Measurements from ENCODE around the gene CCDC34. TPM values are rescaled to one million over a fixed set of nuclear protein-coding genes. Genes with fewer than 3 reads are reported as not detected.

Gene CCDC34
- total RNA-seq, 1 donor from 2014 or later, result 4.3 TPM

- H3K4me1 Mint-ChIP-seq (ENCODE audit: low read depth), result peaks cover 24% of the 10 kb centered on the region
- no peak overlapping the region for H3K27ac Mint-ChIP-seq (ENCODE audit: unreplicated experiment)
- H3K9me3 Mint-ChIP-seq (ENCODE audit: low read depth), result no peaks in the 10 kb centered on the region
- H3K27me3 Mint-ChIP-seq (ENCODE audit: low read depth), result no peaks in the 10 kb centered on the region
- no peaks in the 10 kb centered on the region for H3K36me3 Mint-ChIP-seq (ENCODE audit: low read depth)
- TF ChIP-seq CTCF (IDR thresholded peaks at IDR 0.05), result no peak
- no peak for DNase-seq (ENCODE audit: low spot score)
- H3K4me3 Mint-ChIP-seq (ENCODE audit: unreplicated experiment), result no peak overlapping the region
Observed at GRCh38 chr11:27355575-27356104, 7.4 kb downstream of the CCDC34 start.

DNA sequence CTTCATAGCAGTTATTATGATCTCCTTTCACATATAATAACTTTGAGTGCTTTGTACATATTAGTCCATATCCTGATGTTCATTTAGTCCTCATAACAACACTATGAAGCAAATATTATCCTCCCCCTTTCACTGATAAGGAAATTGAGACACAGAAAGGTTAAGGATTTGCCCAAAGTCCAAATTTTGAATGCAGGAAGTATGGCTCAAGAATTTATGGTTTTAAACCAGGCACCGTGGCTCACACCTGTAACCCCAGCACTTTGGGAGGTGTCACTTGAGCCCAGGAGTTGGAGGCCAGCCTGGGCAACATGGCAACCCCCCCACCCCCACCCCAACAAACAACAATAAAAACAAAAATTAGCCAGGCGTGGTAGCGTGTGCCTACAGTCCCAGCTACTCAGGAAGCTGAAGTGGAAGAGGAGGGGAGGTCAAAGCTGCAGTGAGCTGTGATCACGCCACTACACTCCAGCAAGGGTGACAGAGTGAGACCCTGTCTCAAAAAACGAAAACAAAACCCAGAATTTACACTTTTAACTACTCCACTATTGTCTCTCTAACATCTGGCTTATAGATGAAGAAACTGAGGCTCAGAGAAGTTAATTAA is 8.6 kb downstream of the CCDC34 start:
- H3K27me3 Mint-ChIP-seq (ENCODE audit: low read depth), result no peaks in the 10 kb centered on the region
- peaks cover 35% of the 10 kb centered on the region for H3K4me1 Mint-ChIP-seq (ENCODE audit: low read depth)
- no peak for TF ChIP-seq CTCF (IDR thresholded peaks at IDR 0.05)
- H3K36me3 Mint-ChIP-seq (ENCODE audit: low read depth), result peaks cover 2% of the 10 kb centered on the region
- no peak for DNase-seq (ENCODE audit: low spot score)
- H3K27ac Mint-ChIP-seq (ENCODE audit: unreplicated experiment), result no peak overlapping the region
- no peaks in the 10 kb centered on the region for H3K9me3 Mint-ChIP-seq (ENCODE audit: low read depth)
- no peak overlapping the region for H3K4me3 Mint-ChIP-seq (ENCODE audit: unreplicated experiment)

DNA sequence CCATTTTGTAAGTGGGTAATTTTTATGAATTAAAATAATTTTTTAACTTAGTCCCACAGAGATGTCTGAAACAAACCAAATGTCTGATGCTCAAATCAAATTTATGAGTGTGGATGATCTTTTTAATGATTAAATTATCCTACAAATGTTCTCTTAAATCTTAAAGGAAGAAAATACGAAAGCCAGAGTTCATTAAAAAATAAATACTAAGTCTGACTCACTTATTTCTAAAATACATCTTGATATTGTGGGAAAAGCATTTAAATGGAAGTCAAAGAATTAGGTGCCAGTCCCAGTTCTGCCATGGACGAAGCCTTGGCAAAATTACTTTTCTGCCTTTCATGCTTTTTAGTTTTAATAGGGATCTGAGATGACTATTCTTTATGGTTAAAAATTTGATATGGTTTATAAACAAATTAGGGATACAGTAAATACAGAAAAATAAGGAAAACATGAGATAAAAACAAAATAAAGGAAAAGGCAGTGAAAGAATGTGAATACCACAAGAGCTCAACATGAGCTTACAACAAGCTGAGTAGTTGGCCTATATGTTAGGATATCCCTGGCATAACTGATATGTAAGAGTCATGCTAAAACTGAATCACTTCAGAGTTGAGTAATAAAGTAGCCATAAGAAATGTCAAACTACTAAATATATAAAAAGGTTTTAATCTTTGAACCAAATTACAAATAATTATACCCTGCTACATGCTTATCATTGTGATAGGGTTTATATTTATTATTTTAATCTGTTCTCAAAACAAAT is 9.2 kb downstream of the CCDC34 start:
- Mint-ChIP-seq H3K4me1 (ENCODE audit: low read depth) (peaks cover 38% of the 10 kb centered on the region), H3K27ac (ENCODE audit: unreplicated experiment) (peak overlapping the region; percentile 81), H3K36me3 (ENCODE audit: low read depth) (peaks cover 2% of the 10 kb centered on the region), H3K9me3 (ENCODE audit: low read depth) (no peaks in the 10 kb centered on the region), H3K4me3 (ENCODE audit: unreplicated experiment) (no peak overlapping the region), H3K27me3 (ENCODE audit: low read depth) (no peaks in the 10 kb centered on the region)
- no peak for DNase-seq (ENCODE audit: low spot score)
- no peak for TF ChIP-seq CTCF (IDR thresholded peaks at IDR 0.05)

DNA sequence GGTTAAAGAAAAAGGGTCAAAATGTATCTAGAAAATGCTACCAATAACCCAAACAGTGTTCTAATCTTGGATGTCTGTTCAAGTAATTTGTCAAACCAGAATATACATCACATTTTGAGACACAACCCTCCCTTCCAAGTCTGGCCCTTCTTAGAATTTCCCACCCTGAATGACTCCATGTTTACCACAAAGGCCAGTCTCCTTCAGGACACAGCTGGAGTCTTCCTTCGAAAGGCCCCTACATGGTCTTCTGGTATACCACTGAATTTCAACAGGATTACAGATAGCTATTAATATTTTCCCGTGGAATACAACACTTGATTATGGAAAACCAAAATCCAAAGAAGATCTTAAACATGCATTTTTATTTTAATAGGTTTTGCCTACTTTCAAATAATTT is 10.2 kb downstream of the CCDC34 start:
- Mint-ChIP-seq H3K27me3 (ENCODE audit: low read depth) (no peaks in the 10 kb centered on the region), H3K27ac (ENCODE audit: unreplicated experiment) (peak overlapping the region; percentile 0), H3K4me1 (ENCODE audit: low read depth) (peaks cover 47% of the 10 kb centered on the region), H3K36me3 (ENCODE audit: low read depth) (peaks cover 2% of the 10 kb centered on the region), H3K9me3 (ENCODE audit: low read depth) (no peaks in the 10 kb centered on the region), H3K4me3 (ENCODE audit: unreplicated experiment) (no peak overlapping the region)
- no peak for TF ChIP-seq CTCF (IDR thresholded peaks at IDR 0.05)
- DNase-seq (ENCODE audit: low spot score), result no peak

DNA sequence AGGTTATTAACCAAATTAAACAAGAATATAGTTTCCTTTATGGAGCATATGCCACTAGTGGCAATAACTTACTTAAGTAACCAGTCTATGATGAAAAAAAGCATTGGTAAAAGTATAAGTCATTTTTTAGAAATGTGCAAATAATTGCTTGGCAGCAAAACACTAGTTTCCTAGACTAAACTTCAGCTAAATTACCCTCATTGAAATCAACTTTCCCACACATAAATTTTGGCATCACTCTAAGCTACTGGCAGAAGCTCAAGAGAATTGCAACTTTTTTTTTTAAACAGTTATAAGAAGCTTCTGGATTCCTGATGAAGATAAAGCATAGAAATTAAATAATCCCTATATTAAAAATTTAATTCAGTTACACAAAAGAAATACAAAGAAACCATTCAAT is 12.5 kb downstream of the CCDC34 start:
- Mint-ChIP-seq H3K4me1 (ENCODE audit: low read depth) (peaks cover 54% of the 10 kb centered on the region), H3K27me3 (ENCODE audit: low read depth) (no peaks in the 10 kb centered on the region), H3K4me3 (ENCODE audit: unreplicated experiment) (no peak overlapping the region), H3K9me3 (ENCODE audit: low read depth) (no peaks in the 10 kb centered on the region), H3K27ac (ENCODE audit: unreplicated experiment) (peak overlapping the region; percentile 90), H3K36me3 (ENCODE audit: low read depth) (peaks cover 2% of the 10 kb centered on the region)
- TF ChIP-seq CTCF (IDR thresholded peaks at IDR 0.05), result no peak
- DNase-seq (ENCODE audit: low spot score), result no peak
